Measurements from ENCODE around the gene GSN.

The GSN gene

DNA sequence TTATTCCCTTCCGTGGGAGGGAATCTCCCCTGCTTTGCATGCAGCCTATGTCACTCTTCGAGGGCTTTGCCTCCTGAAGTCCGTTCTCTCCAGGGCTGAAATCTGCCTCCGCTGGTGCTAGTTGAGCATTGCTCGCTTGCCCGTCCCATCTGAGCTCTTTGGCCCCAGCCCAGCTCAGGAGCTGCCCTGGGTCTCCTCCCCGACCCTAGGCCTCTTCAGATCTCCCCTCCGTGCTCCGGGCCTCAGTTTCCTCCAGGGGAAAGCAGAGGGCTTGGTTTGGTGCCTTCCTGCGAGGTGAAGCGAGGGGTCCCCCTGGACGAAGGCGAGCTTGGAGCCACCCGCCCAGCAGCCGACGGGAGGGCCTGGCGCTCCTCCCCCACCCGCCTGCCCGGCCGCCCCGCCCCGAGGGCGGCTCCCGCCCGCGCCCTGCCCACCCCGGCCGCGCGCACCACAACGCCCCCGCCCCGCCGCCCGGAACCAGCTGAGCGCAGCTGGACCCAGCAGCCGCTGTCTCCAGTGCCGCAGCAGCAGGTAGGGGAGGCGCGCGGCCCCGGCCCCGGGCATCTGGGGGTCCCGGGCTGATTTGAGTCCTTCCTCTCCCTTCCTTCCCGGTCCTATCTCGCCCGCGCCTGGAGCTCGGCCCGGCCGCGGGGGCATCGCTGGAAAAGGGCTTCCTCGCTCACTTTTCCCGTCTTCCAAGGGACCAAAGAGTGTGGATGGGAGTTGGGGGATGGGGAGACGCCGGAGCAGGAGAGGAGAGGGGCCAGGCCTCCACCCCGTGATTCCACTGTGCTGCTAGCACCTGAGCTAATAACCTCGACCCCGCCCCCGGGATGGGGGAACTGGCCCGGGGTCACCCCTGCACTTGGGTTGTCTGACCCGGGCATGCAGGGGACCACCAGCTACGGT is at the start of gene GSN:
Gene GSN, plus strand, starts transcription at position 474 of the 909 bp plus-strand sequence. CDS start 33,810 bp downstream, outside the sequence.
- DNase-seq (ENCODE audit: low read depth): peak; percentile 42

DNA sequence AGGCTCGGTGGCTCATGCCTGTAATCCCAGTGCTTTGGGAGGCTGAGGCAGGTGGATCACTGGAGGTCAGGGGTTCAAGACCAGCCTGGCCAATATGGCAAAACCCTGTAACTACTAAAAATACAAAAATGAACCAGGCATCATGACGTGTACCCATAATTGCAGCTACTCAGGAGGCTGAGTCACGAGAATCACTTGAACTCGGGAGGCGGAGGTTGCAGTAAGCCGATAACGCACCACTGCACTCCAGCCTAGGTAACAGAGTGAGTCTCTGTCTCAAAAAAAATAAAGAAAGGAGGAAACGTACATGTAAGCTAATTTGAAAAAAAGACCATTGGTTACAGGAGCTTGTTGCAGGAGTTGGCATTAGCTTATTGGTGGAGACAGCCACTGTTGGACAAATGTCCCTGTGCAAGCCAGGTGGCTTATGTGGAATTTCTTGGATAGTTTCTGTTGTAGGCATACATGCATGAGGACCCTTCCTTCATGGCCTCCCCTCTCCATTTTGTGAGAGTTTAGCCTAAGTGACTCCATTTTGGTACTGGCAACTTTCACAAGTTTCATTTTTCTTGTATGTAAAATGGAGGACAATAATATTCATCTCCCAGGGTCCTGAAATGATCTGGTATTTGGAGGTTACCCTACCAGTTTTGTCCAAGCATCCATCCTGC is 49.5 kb upstream of the GSN start:
- DNase-seq (ENCODE audit: low read depth): no peak

DNA sequence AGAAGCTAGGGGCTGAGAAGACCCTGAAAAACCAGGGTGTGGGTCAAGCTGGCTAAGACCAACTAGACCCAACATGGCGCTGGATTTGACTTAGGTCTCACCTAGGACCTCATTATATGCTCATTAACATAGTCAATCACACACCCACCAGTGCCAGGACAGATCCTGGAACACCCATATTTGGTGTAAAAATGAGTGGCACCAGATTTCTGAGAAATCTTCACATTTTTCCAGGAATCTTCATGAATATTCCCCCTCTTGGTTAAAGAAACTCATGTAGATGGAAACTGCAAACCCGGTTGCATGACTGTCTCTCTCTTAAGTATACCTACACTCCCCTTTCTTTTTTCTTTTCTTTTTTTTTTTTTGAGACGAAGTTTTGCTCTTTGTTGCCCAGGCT is 48.4 kb upstream of the GSN start:
- DNase-seq (ENCODE audit: low read depth): no peak

DNA sequence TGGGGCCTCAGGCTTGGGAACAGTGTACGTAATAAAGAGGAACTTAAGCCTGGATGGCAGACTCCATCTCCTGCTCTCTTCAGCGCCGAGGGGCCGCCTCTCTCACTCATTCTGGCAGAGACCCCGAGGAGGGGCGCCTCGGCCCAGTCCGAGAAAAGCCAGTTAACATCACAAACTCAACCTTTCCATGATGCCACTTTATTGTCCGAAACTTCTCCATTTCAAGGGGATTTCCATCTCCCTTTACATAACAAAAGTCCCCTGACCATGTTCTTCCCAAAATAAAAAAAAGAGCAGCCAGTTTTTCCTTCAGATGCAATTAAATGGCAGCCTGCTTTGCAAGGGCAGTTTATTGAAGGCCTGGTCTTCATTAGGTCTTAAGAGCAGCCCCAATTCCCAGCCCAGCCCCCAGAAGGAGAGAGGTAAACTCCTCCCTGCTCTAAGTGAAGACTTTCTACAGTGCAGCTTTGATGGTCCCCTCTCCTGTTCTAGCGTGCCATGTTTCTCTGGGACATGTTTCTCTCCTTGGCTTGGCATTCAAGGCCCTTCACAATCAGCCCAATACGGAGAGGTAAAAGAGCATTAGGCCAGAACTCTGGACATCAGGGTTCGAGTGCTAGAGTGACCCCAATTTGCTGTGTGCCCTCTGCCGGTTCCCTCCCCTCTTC is 46.8 kb upstream of the GSN start:
- DNase-seq (ENCODE audit: low read depth): no peak

DNA sequence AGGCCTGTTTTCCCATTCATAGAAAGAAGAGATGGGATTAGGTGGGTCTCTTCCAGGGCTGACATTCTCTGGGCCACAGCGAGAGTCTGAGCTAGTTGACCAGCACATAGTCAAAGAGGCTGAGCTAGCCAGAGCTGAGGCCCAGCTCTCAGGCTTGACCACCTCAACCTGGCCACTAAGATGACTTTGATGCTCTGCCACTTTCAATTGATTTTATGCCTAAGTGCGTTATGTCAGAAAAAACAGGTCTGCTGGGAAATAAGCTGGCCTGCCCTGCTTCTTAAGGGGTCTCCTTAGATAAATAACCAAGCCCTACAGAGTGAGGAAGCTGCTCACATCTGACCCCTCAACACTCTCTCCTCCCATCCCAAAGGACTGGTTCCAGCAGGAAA is 46.3 kb upstream of the GSN start:
- no peak for DNase-seq (ENCODE audit: low read depth)

DNA sequence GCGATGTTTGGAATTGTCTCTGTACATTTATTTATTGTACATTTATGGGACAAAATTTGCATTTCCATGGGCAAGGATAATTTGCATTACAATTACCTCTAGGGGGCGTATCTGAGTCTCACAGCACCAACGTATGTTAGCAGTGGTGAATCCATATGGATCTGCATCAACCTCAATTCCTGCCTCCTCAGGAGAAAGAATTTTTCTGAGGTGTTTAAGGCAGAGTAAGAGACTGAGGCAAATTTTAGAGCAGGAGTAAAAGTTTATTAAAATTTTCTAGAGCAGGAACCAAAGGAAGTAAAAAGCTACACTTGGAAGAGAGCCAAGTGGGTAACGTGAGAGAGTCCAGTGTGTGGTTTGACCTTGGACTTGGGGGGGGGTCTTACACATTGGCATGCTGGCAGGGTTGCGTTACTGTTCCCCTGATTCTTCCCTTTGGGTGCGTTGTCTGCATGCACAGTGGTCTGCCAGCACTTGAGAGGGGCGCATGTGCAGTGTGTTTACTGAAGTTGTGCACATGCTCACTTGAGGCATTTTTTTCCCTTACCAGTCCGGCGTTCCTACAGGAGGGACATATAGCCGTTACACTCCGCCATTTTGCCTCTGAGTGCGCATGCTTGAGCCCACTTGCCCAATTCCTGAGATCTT is 45.3 kb upstream of the GSN start:
- no peak for DNase-seq (ENCODE audit: low read depth)

DNA sequence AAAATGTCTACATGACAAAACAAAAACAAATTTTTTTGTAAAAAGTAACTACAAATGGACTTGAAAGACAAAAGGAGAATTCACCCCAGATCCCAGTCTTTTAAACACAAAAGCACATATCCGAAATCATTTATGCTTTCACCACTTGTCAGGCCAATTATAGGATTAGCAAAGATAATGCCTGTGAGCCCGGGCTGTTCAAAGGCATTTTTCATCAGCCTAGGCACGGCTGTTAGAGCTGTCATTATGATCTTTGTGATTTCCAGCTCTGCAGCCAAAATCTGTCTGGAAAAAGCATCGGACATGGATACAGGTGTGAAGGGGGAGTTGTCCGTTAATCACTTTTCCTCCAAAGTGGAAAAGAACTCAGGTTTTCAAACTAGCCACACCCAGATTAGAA is 42.7 kb upstream of the GSN start:
- no peak for DNase-seq (ENCODE audit: low read depth)

DNA sequence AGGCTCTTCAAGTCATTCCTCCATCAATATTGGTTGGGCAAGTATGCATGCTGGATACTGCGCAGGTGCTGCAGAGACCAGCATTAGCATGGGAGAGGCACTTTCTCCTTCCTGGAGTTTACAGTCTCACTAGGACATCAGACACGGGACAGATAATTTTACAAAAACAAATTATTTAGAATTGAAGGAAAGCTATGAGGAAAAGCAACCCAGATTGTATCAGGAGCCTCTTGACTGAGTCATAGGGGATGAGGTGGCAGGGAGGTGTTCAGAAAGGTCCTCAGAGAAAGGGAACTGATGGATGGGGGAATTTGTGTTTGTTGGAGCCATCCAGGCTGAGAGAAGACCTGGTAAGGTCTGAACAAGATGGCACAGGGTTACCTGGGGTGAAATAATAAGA is 41.8 kb upstream of the GSN start:
- no peak for DNase-seq (ENCODE audit: low read depth)

DNA sequence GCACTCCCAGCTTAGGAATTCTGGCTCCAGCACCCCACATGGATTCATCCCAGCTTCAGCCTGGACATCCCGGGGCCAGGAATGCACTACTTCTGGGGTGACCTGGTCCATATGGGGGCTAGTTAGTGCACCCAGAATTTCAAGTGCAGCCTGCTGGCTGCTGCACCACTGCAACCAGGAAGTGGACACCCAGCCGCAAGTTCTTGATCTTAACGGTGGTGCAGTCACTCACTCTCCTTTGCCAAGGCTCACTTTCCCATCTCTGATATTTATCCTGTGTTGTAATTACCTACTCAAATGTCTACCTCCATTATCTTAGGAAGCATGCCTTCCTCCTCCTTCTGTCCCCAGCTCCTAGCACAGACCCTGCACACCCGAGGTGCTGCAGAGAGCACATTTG is 40.1 kb upstream of the GSN start:
- DNase-seq (ENCODE audit: low read depth): no peak

DNA sequence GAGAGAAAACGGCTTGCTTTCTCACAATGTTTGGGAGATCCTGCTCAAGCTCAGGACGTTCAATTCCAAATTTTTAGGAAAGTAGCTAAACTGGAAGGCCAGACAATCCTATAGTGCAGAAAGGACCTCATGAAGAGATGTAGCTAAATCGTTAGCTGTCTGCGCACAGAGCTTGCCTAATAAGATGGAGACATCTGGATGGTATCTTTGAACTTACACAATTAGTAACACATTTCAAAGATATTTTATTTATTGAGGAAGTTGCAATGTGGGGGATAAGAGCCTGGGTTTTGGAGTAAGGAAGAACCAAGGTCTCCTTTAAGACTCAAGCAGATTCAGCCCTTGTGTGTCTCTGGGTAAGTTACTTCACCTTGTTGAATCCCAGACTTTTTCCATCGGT is 37.7 kb upstream of the GSN start:
- no peak for DNase-seq (ENCODE audit: low read depth)

DNA sequence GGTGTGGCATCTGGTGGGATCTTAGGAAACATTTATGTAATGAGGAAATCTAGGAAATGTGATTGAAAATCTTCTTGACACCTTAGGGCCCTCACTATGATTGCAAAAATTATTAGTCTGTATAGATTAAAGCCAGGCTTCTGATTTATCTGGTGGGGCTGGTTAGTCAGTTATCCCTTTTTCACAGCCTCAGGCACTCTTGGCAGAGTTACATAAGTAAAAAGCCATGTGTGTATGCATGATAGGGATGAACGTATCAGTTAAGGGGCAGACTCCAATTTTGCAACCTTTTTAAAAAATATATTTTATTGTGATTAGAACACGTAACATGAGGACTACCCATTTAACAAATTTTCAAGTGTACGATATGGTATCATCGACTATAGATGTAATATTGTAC is 35.7 kb upstream of the GSN start:
- DNase-seq (ENCODE audit: low read depth): no peak

DNA sequence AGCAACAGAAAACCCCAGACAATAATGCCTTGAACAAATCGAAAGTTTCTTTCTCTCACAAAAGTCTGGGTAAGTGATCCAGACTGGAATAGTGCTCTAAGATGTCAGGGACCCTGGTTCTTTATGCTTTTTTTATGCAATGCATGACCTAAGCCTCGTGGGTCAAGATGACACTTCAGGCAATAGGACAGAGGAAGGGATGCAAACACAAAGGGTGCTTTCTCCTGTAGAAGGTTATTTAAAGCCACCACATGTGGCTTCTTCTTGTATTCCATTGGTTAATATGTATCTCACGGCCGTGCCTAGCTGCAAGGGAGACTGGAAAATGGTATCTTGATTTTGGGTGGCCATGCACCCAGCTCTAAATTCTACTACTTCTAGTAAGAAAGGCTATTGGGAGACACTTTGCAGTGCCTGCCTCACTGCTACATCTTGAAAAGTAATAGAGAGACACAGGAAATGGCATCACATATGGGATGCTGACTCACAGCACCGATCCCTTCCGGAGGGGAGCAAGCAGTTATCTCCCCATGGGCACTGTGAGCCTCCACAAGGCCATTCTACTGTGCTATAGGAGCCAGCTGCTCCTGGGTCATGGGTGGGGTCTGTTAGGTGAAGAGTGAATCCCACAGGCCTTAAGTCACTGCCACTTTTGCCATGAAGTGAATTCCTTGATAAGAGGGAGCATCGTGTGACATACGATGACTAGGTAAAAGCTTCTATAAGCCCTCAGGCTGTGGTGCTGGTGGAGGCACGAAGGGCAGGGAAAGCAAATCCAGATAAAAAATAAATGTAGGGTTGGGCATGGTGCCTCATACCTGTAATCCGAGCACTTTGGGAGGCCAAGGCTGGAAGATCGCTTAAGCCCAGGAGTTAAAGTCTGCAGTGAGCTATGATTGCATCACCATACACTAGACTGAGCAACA is 33.8 kb upstream of the GSN start:
- no peak for DNase-seq (ENCODE audit: low read depth)

DNA sequence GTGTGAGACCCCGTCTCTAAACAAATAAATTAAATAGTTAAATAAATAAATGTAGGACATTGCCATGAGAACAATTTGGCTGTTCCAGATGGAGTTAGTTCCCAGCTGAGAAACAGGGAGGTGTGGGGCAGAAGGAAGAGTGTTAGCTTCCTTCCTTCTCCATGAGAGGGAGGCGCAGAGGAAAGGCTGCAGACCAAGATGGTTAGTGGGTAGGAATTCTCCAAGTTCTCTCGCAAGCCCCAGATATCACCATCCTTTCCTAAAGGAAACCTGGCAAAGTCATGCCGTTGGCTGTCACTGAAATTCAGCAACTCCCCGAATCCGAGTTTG is 33.2 kb upstream of the GSN start:
- DNase-seq (ENCODE audit: low read depth): no peak

DNA sequence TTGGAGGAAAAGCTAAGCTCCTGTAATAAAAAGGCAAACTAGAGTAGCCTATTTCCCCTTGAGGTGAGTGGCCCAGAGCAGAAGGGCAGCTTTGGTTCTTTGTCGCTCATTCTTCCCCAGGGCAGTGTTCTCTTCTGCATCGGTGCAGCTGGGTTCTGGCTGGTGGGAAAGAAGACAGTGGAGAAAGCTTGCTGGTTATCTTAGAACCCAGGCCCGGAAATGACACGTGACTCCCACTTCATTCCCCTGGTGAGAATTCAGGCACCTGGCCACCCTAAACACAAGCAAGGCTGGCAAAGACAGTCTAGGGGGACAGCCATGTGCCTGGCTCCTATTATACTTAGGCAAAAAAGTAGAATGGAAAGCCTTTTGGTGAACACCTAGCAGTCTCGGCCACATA is 32.5 kb upstream of the GSN start:
- no peak for DNase-seq (ENCODE audit: low read depth)

DNA sequence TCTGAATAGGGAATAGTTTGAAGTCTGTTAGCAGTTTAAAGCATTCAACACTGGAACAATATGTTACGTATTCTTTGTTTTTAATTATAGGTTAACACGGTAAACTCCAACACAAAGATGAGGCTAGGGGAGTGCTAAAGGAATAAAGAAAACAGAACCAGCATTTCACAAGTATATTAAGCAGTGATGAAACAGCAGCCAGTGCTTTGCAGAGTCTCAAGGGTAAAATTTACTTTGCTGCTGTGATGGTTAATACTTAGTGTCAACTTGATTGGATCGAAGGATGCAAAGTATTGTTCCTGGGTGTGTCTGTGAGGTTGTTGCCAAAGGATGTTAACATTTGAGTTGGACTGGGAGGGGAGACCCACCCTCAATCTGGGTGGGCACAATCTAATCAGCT is 30.0 kb upstream of the GSN start:
- DNase-seq (ENCODE audit: low read depth): no peak

DNA sequence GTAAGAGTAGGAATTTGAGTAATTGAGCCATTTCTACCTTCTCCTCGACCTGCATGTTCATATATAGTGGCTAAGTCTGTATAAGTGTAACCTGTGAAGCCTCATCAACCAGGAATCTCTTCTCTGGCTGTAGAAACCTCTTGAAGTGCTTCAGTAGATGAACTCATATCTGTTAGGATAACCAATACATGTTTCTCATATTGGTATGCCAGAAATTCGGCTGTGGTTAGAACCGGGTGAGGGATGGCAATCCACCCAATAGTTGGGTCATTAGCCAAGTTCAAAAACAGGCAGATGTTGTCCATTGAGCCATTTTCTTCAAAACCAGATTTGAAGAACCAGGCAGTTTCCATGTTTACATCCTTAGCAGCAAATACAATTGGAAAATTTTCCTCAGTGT is 28.9 kb upstream of the GSN start:
- no peak for DNase-seq (ENCODE audit: low read depth)

DNA sequence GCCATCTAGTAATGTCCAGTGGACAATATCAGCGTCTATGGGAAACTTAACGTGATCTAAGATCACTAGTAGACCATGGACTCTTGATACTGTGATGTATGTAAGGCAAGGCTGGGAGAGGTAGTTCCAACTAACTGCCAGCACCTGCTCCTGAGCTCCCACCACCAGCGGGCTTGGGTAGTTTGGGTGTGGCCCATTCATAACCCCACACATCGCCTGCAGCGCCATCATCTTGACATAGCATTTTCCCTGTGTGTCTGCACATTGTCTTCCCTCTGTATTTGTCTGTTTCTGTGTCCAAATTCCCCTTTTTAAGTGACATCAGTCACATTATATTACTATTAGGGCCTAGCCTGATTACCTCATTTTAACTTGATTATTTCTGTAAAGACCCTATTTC is 28.1 kb upstream of the GSN start:
- DNase-seq (ENCODE audit: low read depth): no peak

DNA sequence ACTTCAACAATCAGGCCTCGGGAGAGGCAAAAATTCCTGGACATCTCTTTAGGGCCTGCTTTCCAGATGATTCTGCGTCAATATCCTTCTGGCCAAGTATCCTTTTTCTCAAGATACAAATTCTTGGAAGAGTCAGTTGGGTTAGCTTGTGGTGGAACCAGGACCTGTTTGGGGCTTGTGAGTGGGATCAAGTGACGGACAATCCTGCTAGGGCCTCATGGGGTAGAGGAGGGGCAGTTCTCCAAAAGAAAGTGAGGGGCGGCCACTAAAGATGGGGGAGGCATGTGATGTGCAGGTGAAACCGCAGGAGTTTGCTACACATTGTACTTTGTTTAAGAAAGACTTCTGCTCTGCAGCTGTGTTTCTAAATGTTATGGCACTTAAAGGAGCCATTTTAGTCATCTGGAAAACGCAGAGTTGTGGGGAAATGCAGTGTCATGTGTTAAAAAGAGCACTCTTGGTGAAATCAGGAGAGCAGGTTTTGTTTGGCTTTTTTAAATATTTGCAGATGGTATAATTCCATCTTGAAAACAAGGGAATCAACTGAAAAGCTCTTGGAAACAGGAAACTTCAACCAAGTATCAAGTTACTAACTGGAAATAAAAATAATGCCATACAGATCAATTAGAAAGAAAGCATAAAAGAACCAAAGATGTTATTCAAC is 27.4 kb upstream of the GSN start:
- no peak for DNase-seq (ENCODE audit: low read depth)

DNA sequence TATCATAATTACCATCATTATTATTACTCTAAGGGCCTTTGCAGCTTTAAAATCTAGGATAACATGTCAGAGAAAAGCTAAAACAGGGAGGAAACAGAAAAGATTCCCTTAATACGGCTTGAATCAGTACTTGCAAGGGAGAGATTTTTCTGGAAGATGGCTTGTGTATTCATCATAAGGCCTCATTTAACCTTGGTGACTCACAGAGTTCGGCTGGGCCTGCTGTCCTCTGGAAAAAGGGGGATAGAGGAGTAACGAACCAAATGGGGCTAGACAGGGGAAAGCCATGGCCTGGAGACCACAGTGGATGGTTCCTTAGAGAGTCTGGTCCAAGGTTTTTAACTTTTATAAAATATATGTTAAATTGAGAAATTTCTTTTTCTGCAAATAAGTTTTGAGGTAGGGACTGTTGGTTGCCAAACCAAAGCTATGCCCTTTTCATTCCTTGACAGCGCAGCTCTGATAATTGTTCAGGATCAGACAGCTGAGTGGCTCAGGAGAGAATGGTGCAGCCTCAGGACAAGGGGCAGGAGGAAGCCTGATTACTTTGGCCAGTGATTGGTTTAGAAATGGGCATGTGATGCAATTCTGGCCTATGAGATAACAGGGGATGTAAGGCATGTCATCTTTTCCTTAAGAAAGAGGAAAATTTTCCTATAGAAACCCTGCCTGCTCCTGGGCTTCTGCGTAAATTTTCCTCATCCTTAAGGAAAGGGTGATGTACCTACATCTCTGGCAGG is 25.6 kb upstream of the GSN start:
- no peak for DNase-seq (ENCODE audit: low read depth)

DNA sequence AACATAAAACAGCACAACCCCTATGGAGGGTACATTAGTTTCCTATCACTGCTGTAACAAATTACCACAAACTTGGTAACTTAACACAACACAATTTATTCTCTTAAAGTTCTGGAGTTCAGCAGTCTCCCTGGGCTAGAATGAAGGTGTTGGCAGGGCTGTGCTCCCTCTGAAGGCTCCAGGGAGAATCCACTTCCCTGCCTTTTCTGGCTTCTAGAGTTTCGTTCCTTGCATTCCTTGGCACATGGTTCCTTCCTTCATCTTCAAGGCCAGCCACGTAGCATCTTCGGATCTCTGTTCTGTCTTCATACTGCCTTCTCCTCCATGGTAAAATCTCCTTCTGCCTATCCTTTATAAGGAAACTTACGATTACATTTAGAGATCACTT is 25.0 kb upstream of the GSN start:
- DNase-seq (ENCODE audit: low read depth): no peak
